Esophagus muscularis mucosa (tissue), 3 donors: ENCODE measurements around the gene PAX3.

Experiments used
- POLR2A ChIP-seq: fragments of 450-650 bp; IDR thresholded peaks from one replicate; pipeline ENCODE4 v1.6.1; 2017; ENCODE audit warnings: antibody characterized with exemption, moderate library complexity, mild to moderate bottlenecking, low read depth
- POLR2AphosphoS5 ChIP-seq, 2 donors: sonication (generic); formaldehyde crosslinking; IDR thresholded peaks; one replicate each; pipeline ENCODE4 v1.6.1; 2017; ENCODE audit warnings: antibody characterized with exemption in 2 of 2
- TF ChIP-seq, protein P1 (sequence below), 3 experiments: fragments of 200-600 bp in 2 of 3; fragments of 450-650 bp in 1 of 3; sonication (generic) in 2 of 3; IDR thresholded peaks; one replicate each; pipeline ENCODE4 v1.5.1; 2017 to 2019; ENCODE audit warnings: antibody characterized with exemption in 3 of 3, mild to moderate bottlenecking in 2 of 3, moderate library complexity in 1 of 3

GRCh38 chr2:222264791-222265320 is 33.9 kb downstream of the PAX3 start:
- TF ChIP-seq, protein P1, sequence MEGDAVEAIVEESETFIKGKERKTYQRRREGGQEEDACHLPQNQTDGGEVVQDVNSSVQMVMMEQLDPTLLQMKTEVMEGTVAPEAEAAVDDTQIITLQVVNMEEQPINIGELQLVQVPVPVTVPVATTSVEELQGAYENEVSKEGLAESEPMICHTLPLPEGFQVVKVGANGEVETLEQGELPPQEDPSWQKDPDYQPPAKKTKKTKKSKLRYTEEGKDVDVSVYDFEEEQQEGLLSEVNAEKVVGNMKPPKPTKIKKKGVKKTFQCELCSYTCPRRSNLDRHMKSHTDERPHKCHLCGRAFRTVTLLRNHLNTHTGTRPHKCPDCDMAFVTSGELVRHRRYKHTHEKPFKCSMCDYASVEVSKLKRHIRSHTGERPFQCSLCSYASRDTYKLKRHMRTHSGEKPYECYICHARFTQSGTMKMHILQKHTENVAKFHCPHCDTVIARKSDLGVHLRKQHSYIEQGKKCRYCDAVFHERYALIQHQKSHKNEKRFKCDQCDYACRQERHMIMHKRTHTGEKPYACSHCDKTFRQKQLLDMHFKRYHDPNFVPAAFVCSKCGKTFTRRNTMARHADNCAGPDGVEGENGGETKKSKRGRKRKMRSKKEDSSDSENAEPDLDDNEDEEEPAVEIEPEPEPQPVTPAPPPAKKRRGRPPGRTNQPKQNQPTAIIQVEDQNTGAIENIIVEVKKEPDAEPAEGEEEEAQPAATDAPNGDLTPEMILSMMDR (IDR thresholded peaks at IDR 0.05) = no peak
- TF ChIP-seq POLR2AphosphoS5 (IDR thresholded peaks at IDR 0.05) = no peak
- no peak for TF ChIP-seq POLR2A
